ENCODE data around the gene R3HCC1L.

R3HCC1L gene

DNA sequence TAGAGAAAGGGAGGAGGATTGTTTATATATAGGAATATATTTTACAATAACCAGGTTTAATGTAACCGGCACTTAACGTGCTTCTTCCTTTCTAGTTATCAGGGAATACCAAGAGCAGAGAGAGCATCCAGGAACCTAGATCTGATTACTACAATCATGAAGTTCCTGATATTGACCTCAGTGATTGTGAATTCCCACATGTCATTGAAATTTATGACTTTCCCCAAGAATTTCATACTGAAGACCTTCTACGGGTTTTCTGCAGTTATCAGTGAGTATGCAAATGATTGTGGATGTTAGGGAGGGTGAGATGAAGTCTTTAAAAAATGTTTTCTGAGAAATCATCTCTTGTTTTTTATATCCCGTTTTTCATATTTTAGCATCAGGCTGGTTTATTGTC, 97.0 kb downstream of the R3HCC1L start:
- no peak for DNase-seq (ENCODE audit: low read depth)

DNA sequence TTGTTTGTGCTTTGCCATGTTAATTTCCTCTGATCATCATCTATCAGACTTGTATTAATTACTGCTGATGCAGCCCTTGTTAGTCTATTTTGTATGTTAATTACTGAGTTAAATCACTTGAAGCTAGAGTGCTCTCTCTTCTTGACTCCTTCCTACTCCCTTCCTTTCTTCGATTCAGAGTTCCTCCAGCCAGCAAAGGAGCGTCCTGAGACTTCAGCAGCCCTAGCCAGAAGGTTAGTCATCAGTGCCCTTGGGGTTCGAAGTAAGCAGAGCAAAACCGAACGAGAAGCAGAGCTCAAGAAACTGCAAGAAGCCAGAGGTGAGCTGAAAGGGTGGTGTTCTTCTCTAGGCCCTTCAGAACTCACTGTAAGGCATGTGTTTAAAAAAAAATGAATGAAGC, 101.4 kb downstream of the R3HCC1L start:
- no peak for DNase-seq (ENCODE audit: low read depth)

DNA sequence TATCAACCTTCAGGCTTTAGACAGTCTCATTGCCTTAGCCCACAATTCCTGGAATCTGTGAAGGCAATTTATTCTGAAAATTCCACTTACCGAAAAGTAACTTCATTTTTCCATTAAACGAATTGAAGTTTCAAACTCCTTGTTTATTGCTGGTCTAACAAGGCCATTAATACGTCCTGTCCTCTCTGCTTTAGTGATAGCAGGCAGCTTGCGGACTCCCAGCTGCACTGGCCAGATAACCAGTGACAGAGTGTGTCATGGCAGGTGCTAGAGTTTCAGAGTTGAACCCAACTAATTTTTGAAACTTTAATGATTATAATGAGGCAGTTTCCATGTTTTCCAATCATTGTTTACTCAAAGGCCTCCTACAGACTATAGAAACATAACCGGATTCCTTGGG, 102.4 kb downstream of the R3HCC1L start:
- DNase-seq (ENCODE audit: low read depth): no peak

DNA sequence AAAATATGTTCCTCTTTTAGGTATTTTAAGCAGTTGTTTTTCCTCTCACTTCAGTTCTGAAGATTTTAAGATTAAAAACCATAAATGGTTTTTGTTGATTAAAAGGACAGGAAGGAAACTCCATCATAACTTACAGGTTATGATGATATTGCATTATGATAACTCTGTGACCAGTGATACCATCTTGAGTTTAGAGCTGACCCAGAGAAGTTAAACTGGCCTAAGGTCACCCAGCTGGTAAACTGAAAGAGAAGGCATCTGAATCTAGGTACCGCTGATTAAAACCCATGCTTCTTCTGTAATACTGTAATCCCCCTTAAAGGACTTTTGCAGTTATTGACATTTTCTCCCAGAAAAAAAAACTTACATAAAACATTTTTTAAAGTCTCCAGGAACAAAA, 103.9 kb downstream of the R3HCC1L start:
- no peak for DNase-seq (ENCODE audit: low read depth)

DNA sequence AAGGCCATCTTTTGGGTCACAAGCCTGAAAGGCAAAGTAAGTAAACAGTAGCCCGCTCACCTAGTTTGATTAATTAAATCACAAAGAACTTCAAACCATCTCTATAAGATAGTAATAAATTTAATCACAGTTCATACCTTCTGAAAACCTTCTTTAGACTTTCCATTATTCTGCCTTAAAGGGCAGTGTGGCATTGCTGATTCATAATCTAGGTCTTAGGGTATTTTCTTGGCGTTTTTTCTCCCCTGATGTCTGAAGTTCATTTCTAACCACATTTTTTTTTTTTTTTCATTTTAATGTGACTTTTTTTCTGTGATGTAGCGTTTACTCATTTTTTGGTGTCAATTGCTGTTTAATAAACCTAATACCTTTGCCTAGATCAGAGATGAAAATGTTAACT, 106.1 kb downstream of the R3HCC1L start:
- DNase-seq (ENCODE audit: low read depth): no peak

DNA sequence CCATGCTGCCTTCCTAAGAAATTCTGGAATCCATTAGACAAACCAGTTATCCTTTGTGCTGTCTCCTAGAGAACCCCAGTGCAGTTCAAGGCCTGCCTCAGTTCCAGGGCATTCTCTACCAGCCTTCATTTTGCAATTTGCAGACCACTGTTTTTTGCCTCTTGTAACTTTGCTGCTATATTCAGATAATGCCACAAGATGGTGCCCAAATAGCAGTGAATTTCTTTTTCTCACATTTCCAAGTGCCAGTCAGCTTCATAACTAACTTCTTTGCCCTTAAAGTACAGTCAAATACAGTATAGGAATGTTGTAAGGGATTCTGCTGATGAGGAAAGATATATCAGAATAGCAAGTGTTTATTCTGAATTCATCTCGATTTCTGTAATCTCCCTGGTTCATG, 108.4 kb downstream of the R3HCC1L start:
- DNase-seq (ENCODE audit: low read depth): no peak

DNA sequence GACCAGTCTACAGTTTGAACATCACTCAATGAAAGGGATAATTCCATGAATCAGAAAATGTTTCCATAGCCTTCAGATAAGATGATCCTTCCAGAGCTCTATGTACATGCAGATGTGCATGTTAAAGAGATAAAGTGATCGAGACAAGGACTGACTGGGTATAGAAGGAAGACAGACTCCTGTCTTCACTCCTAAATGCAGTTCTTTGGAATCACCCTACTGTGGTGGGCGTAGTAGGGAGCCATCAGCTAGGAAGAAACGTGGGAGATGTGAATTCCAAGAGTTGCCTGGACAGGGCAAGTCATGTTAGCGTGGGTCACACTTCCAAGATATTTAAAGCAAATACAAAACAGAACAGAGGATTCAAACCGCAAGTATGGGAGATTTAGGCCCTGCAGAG, 109.7 kb downstream of the R3HCC1L start:
- no peak for DNase-seq (ENCODE audit: low read depth)

DNA sequence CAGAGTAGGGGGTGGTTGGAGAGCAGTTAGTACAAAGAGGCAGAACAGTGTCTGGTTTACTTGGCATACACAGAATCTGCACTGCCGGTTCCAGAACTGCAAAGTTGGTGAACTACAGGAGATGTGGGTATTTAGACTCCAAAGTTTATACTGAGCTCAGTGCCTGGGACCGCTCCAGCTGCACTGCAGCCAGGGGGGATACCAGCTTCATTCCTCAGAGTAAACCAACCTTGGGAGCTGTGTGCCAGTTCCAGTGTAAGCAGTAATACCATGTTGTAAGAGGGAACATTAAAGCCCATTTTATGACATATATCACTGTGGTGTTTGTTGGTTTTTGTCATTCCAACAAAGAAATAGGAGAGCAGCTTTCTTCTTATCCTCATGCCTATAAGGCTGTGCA, 110.1 kb downstream of the R3HCC1L start:
- no peak for DNase-seq (ENCODE audit: low read depth)

DNA sequence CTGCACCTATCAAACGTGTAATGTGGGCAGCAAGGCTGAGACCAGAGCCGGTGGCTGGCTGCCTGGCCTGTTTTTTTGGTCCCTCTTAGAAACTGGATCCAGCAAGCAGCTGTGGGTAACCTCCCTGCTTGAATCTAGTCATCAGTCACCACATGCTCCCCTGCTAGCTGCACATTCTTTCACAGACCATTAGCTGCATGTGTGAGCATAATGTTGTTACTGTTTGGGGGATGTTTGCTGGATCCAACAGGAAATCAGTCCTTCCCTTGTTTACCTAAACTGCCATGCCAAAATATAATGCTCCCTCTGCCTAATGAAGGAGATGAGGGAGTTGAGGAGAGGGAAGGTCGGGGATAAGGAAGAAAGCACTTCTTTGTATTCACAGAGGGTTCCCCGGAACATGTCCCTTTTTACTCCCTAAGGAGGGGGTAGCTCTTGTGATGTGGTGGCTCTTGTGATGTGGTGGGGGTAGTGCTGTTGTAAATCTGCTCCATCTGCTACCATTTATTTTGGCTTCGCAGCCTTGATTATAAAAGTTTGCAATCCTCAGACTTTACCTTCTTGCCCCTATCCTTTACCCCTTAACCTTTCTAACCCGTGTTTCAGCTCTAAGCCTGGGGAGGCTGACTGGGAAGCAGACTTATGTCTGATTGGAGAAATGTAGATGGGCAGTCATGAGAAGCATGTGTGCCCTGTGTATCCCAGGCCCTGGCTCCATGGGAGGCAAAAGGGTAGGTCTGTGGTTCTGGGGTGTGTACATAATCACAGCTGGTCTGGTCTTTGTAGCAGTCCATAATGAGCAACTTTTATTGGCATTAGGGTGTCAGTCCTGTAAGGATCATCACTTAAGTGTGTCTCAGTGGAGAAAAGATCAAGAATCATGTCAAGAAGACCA, 112.7 kb downstream of the R3HCC1L start:
- DNase-seq (ENCODE audit: low read depth): no peak

DNA sequence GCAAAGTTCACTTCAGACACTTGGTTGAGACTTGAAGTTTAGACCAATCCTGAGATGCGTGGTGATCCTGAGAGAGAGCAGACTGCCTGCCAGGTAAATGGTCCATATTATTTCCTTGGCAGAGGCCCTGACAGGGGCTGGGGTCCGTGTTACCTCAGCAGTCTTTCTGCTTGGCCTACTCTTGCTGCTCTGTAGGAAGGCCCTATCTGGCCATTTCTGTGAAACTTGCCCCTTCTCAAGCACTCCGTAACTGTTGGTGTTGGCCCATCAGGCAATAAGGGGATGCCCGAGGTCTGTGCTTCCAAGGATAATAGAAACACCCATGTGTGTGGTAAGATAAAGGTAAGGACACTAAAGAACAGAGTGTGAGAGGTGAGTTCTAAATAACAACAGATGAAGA, 113.6 kb downstream of the R3HCC1L start:
- DNase-seq (ENCODE audit: low read depth): no peak

DNA sequence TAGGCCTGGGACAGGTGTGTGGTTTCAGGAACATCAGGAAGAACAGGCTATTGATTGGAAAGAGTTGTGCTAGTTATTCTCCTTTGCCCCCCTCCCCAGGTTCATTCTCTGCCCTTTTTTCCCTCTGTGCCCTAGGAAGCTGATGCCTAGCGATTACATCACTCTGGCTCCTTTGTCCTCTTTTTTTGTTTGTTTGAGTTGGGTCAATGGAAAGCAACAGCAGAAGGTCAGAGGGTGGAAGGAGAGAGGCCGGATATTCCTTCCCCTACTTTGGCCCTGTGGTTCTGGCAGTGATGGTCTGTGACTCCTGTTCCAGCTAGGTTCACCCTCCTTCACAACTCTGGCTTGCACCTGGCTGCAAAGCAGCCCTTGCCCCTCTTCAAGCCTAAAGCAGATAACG, 114.7 kb downstream of the R3HCC1L start:
- no peak for DNase-seq (ENCODE audit: low read depth)

DNA sequence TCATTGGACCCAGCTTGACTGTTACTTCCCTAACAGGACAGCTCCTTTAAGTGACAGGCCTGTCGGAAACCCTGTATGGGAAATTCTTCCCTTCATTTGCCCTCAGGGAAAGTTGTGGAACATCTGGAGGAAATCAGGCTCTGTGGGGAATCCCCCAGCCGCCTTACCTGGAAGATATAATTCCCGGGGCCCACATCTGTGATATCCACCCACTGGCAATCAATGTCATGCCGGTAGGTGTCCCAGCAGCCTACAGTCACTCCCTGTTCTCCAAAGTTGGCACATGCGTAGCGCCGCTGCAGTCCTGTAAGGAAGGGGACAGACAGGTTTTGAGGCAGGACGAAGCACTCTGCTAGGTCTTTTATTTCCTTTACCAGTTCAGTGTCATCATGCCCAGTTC, 116.9 kb downstream of the R3HCC1L start:
- DNase-seq (ENCODE audit: low read depth): no peak

DNA sequence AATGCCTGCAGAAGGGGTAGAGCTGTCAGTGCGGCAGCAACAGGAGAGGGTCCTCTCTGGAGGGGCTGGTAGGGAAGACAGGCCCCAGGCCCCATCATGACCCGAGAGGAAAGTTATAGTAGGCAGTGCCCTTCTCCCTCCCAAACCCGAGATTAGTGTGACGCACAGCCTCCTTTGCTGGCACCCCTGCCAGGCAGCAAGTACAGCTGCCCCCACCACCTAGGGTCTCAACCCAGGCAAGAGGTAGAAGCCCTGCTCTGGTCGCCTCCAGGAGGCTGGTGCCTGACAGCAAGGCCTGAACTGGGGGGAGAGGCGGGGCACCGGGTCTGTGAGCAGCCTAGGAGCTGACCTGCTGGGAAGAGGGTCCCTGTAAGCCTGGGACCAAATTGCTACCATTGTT, 118.0 kb downstream of the R3HCC1L start:
- no peak for DNase-seq (ENCODE audit: low read depth)

DNA sequence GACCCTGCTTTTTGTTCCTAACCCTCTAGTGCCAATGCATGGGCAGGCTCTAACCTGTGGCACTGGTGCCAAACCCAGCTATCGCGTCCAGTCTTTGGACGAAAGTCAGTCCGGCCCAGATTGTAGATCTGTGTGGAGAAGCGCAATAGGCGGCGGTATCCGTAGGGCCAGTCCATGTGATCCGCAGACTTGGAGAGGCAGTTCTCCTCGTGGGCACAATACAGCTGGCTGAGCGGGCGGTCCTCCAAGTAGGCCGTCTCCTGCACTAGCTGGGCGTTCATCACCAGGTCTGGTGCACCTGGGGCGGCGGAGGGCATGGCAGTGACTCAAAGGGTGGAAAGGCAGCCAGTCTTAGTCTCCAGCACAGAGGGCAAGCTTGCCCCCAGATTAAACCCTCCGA, 119.0 kb downstream of the R3HCC1L start:
- no peak for DNase-seq (ENCODE audit: low read depth)

DNA sequence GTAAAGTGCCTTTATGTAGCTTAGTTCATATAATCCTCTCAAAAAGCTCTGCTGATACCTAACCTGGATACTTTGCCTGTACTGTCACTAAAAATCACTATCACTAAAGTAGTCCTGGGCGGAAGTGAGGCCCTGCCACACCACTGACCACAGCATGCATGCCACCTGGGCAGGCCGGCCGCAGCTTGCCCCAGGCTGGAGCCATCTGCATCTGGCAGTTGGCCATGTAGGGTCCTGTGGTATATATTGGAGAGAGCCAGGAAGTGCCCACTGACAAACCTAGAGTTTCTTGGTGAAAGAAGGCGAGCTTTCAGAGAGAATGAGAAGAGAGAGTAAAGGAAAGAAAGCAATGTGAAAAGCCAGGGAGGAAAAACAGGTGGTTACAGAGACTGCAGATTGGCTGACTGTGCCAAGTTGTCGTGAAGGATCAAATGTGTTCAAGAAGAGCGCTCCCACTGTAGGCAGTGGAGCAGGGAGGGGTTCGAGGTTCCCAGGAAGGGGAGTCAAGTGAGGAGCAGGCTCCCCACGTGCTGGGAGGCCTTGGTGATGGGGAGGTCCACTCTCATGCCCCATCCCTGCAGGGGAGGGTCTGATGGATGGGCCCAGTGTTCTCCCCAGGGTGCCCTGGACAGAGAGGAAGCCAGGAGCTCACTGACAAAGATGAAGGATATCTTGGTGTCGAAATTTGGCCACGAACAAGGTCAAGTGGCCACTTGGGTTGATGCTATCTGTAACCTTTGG, 119.9 kb downstream of the R3HCC1L start:
- no peak for DNase-seq (ENCODE audit: low read depth)

DNA sequence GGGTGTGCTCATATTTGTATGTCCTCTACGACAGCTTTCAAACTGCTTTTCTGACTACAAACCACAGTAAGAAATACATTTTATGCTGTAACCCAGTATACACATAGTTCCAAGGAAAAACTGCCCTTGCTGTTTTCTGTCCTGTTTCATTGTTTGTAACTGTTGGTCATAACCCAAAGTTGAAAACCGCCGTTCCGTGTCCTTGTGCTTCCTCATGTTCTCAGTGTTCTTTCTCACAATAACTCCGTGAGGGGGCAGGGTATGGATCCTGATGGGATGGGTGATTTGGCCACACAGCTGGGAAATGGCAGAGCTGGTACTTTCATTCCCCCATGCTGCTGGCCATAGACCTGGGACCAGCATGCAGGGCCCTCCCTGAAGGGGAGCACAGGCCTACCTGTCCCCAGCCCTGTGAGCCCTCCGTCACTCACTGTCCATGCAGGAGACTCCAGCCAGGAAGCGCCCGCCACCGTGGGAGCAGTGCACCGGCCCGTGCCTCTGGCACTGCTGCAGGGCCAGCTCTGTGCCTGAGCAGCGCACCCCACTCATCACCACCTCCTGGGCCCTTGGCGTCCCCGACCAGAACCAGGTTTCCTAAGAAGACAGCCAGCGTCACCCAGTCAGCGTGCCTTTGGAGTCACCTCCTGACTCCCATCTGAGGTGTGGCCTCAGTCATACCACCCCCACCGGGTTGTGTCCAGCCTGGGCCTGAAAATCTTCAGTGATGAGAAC, 120.9 kb downstream of the R3HCC1L start:
- DNase-seq (ENCODE audit: low read depth): no peak

DNA sequence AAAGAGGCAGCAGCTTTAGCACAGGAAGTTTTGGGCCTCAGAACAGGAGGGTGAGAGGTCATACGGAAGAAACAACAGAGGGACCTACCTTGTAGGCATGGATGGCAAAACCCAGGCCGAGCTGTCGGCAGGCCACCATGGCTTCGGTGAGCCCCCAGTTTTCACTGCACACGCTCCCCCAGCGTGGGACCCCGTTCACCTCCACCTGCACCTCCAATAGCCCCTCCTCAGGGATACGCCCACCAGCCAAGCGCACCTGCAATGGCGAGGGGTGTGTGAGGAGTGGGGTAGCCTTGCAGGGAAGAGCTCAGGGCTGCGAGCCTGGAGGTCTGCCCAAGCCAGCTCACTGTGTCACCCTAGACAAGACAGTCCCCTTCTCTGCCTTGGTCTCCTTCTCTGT, 122.2 kb downstream of the R3HCC1L start:
- DNase-seq (ENCODE audit: low read depth): no peak

DNA sequence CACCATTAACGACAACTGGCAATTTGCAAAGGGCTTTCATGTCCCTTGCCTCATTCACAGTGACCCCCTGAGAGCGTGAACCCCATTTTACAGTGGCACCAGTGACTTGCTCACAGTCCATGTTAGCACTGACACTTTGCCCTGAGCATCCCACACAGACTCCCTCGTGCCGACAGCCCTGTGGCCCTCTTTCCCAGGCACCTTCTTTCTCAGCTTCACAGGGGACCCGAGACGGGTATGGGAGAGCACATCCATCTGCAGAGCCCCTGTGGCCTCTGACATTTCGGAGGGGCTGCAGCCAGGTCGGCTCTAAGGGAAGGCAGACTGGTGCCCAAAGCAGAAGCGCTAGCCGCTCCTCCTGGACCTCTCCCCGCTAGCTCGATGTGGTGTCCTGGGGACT, 122.7 kb downstream of the R3HCC1L start:
- no peak for DNase-seq (ENCODE audit: low read depth)

DNA sequence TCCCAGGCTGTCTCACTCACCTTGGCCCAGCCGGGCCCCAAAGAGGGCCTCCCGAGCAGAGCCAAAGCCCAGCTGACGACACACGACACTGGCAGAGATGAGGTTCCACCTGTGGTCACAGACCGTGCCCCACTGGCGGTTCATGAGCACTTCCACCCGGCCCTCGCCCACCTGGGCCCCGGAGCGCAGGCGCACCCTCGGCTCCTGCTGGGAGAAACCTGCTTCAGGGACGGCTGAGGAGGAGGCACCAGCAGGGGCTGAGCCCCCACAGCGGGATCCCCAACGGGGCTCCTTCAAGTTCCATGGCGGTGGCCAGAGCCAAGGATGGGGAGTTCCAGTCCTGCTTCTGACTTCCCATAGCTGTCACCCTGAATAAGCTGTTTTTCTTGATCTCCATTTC, 123.5 kb downstream of the R3HCC1L start:
- no peak for DNase-seq (ENCODE audit: low read depth)

DNA sequence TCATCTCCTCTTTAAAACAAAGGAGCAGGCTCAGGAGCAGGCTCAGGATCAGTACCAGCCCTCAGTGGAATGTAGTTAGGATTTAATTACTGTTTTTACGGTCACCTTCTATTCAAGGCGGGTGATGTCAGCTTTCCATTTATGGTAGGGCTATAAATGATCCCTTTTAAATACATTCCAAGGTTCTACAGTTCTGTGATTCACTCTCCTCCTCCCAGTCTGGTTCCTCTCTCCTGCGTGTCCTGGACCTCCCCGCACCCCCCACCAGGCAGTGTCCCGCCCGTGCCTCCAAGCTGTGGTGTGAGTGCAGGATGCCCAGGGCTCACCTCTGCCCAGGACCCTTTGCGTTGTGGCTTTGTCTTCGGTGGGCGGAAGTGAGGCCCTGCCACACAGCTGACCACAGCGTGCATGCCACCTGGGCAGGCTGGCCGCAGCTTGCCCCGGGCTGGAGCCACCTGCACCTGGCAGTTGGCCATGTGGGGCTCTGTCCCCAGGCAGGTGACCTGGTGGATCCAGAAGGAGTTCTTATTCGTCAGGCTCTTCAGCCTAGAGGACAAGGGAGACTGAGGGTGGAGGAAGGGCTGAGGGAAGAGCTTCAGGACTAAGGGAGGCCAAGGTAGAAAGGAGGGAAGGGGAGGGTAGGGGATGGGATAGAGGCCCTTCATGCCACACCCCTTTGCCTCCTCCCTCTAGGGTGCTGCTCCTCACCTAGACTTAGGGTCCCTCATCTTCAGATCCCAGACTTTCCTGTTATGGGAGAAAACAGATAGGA, 124.4 kb downstream of the R3HCC1L start:
- no peak for DNase-seq (ENCODE audit: low read depth)

DNA sequence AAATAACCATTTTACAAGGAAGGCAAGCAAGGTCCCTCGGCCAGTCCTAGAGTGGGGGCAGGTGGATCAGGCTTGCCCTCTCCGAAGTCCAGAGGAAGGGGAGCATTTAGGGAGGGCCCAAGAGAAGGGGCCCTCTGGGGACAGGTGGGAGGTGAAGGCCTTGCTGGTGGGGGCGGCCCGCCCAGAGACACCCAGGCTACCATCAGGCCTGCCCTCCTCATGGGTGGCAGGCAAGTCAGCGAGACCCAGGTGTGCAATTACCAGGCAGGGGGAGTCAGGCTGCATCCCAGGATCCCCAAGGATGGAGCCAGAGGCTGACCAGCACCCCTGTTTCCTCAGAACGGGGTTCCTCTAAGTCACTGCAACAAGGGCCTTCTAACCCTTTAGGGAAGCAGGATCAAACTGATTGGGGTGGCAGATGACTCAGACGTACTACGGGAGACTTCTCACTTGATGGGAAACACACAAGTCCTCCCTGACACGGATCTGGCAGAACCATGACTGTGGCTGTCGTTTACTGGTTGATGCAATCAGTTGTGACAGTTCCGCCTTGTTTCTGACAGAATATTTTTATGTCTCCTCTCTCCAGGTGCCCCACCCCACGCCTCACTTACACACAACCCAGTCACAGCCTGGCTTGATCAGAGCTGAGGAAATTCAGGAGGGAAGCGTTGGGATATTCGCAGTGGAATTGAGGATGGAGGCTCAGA, 125.3 kb downstream of the R3HCC1L start:
- no peak for DNase-seq (ENCODE audit: low read depth)
